Keratinocyte (primary cell): ENCODE results near the gene PTPA. TPM values are rescaled to one million over a fixed set of nuclear protein-coding genes. Genes with fewer than 3 reads are reported as not detected.

Experiments
- DNase-seq: peaks from one replicate; pipeline ENCODE4 v3.0.0-alpha.2; 2011; ENCODE audit warnings: low read depth, missing footprints, low spot score
- FAIRE-seq: peaks from 2 replicates; lab custom pipeline; 2011; peaks lifted over from hg19 to GRCh38; lab: Jason Lieb, UNC
- H2AFZ ChIP-seq: 2 replicates; pipeline ENCODE4 v1.6.0; 2012; ENCODE audit warnings: low read length, control low read depth, inconsistent platforms; ENCODE audit not compliant: control insufficient read depth
- H3K27ac ChIP-seq: 2 replicates; pipeline ENCODE4 v1.5.1; 2011; ENCODE audit warnings: low read length; ENCODE audit not compliant: control insufficient read depth, insufficient read depth
- H3K27me3 ChIP-seq: 3 replicates; pipeline ENCODE4 v1.6.0; 2011; ENCODE audit warnings: low read length; ENCODE audit not compliant: control insufficient read depth, insufficient read depth; ENCODE audit errors: extremely low read depth
- H3K36me3 ChIP-seq, 2 experiments: 2 replicates in 1 of 2; 3 replicates in 1 of 2; pipeline ENCODE4 v1.5.1; 2011; ENCODE audit warnings: low read length in 2 of 2, mild to moderate bottlenecking in 1 of 2; ENCODE audit not compliant: control insufficient read depth in 2 of 2, insufficient read depth in 2 of 2; ENCODE audit errors: extremely low read depth in 1 of 2
- H3K4me1 ChIP-seq: 3 replicates; pipeline ENCODE4 v1.5.1; 2011; ENCODE audit warnings: low read length; ENCODE audit not compliant: control insufficient read depth, insufficient read depth; ENCODE audit errors: extremely low read depth
- H3K4me2 ChIP-seq: 3 replicates; pipeline ENCODE4 v1.6.0; 2011; ENCODE audit warnings: low read depth, low read length; ENCODE audit not compliant: control insufficient read depth, insufficient read depth; ENCODE audit errors: extremely low read depth
- H3K4me3 ChIP-seq, 3 experiments: fragments of 200-600 bp in 1 of 3; sonication (generic) in 1 of 3; 2 replicates in 2 of 3; 3 replicates in 1 of 3; pipeline ENCODE4 v1.5.1; 2011 to 2016; ENCODE audit warnings: low read length in 3 of 3, mild to moderate bottlenecking in 3 of 3, control low read depth in 2 of 3, inconsistent platforms in 1 of 3, low read depth in 1 of 3, mixed read lengths in 1 of 3, mixed run types in 1 of 3, moderate library complexity in 1 of 3; ENCODE audit not compliant: control insufficient read depth in 2 of 3, insufficient read depth in 2 of 3; ENCODE audit errors: extremely low read depth in 1 of 3
- H3K79me2 ChIP-seq: 2 replicates; pipeline ENCODE4 v1.6.0; 2012; ENCODE audit warnings: low read length; ENCODE audit not compliant: control insufficient read depth, insufficient read depth
- H3K9ac ChIP-seq: 3 replicates; pipeline ENCODE4 v1.6.0; 2011; ENCODE audit warnings: low read length; ENCODE audit not compliant: control insufficient read depth, insufficient read depth; ENCODE audit errors: extremely low read depth
- H3K9me1 ChIP-seq: 3 replicates; pipeline ENCODE4 v1.6.0; 2011; ENCODE audit warnings: low read length; ENCODE audit not compliant: control insufficient read depth, insufficient read depth; ENCODE audit errors: extremely low read depth
- H3K9me3 ChIP-seq: 2 replicates; pipeline ENCODE4 v1.5.1; 2012; ENCODE audit warnings: low read depth, low read length; ENCODE audit not compliant: control insufficient read depth
- H4K20me1 ChIP-seq: 3 replicates; pipeline ENCODE4 v1.6.0; 2011; ENCODE audit warnings: low read length; ENCODE audit not compliant: control insufficient read depth, insufficient read depth; ENCODE audit errors: extremely low read depth
- EZH2 ChIP-seq: IDR thresholded peaks from one replicate; pipeline ENCODE4 v1.6.1; 2012; ENCODE audit warnings: inconsistent platforms, mild to moderate bottlenecking, low read length, moderate library complexity
- dilution Hi-C: fragments of 300-500 bp; cut with MboI; formaldehyde crosslinking; loops from one replicate; pipeline ENCODE4 v1.7.0; 2020; ENCODE audit warnings: low sequenced_read_pairs; ENCODE audit not compliant: extremely low pct_ligation_motif_present
- polyA plus RNA-seq, 5 experiments: library from polyadenylated mRNA; depleted of rRNA in 3 of 5; stranded (reverse) in 3 of 5; stranded (forward) in 1 of 5; unstranded in 1 of 5; fragments of >200 nt; gene quantifications; 1 replicate in 1 of 5; 2 replicates in 3 of 5; 3 replicates in 1 of 5; pipeline versions ENCODE4 v1.2.1 to v1.2.3, GENCODE V29; 2011 to 2012; ENCODE audit warnings: missing spikeins in 2 of 5, low read depth in 1 of 5, low replicate concordance in 1 of 5
- TF ChIP-seq, protein P1 (sequence below), 3 experiments: IDR thresholded peaks in 1 of 3; conservative IDR thresholded peaks in 1 of 3; optimal IDR thresholded peaks in 1 of 3; 2 replicates in 2 of 3; 3 replicates in 1 of 3; pipeline versions ENCODE3 to v1.5.1; 2011; ENCODE audit warnings: low read length in 3 of 3, mild to moderate bottlenecking in 3 of 3, moderate library complexity in 2 of 3, control low read depth in 1 of 3, inconsistent platforms in 1 of 3; ENCODE audit not compliant: insufficient read depth in 2 of 3; ENCODE audit errors: extremely low read depth in 1 of 3

PTPA gene
- polyA plus RNA-seq, 1 donor (not counting 4 experiments of a cell fraction or from before 2014, with no cell fraction given), result 98.0 TPM

DNA sequence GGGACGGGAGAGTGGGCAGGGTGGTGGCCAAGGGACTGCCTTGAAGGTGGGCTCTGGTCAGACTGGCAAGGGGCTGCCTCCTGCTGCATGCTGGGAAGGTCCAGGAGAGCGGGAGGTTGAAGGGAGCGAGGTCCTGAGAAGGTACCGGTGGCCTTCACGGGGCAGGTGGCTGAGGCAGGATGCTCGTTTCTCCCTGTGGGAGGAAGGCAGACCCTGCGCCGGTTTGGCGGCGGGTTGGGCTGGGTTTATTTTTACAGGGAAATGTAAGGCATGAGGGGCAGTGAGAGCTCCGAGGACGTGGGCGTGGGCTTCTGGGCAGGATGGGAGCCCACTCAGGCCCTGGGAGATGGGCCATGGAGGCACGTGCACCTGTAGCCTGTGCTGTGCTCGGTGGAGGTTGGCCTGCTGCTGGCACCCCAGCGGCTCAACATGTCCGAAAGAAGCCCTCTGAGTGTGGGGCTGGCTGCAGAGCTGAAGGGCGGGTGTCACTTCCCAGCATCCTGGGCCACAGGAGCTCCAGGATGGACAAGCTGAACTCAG is 39.5 kb downstream of the PTPA start:
- no peak for FAIRE-seq
- Histone ChIP-seq H3K27me3 (no peaks in the 10 kb centered on the region), H3K79me2 (no peaks in the 10 kb centered on the region), H3K27ac (no peak overlapping the region), H2AFZ (no peak overlapping the region), H3K36me3 (peaks cover 15 to 18% of the 10 kb centered on the region in 2 experiments), H4K20me1 (no peaks in the 10 kb centered on the region), H3K4me2 (no peak overlapping the region), H3K9ac (no peak overlapping the region), H3K9me3 (no peaks in the 10 kb centered on the region), H3K9me1 (no peaks in the 10 kb centered on the region), H3K4me1 (no peaks in the 10 kb centered on the region), H3K4me3 (no peak overlapping the region)
- dilution Hi-C loops, result loop anchor here (25.0 kb wide), 1 partner anchor 462 kb away; the partner anchor contains the start of gene C9orf50
- no peak for TF ChIP-seq EZH2
- TF ChIP-seq, protein P1, sequence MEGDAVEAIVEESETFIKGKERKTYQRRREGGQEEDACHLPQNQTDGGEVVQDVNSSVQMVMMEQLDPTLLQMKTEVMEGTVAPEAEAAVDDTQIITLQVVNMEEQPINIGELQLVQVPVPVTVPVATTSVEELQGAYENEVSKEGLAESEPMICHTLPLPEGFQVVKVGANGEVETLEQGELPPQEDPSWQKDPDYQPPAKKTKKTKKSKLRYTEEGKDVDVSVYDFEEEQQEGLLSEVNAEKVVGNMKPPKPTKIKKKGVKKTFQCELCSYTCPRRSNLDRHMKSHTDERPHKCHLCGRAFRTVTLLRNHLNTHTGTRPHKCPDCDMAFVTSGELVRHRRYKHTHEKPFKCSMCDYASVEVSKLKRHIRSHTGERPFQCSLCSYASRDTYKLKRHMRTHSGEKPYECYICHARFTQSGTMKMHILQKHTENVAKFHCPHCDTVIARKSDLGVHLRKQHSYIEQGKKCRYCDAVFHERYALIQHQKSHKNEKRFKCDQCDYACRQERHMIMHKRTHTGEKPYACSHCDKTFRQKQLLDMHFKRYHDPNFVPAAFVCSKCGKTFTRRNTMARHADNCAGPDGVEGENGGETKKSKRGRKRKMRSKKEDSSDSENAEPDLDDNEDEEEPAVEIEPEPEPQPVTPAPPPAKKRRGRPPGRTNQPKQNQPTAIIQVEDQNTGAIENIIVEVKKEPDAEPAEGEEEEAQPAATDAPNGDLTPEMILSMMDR (optimal IDR thresholded peaks at IDR 0.05 in 1 of 3, IDR thresholded peaks at IDR 0.05 in 1 of 3, conservative IDR thresholded peaks at IDR 0.05 in 1 of 3; ENCODE audit: extremely low read depth in 1 of 3, insufficient read depth in 2 of 3, low read length in 3 of 3), result no peak
- no peak for DNase-seq

DNA sequence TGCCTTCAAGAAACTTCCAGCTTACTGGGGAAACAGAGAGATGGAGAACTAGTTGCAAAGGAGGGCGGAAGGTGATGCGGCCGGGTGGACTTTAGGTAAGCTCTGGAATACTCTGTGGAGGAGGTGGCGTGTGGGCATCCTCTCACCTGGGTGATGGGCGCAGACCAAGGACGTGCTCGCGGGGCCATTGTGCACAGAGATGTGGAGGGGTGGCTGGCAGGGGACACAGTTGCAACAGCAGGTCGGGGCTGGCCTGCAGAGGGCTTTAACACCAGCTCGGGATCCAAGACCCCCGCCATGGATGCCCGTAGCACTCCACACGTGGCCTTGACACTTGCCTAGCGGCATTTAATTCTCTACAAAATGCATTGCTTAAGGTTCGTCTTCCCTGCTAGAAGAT is 40.3 kb downstream of the PTPA start:
- H3K4me1 ChIP-seq, result no peaks in the 10 kb centered on the region
- H4K20me1 ChIP-seq, result no peaks in the 10 kb centered on the region
- H3K79me2 ChIP-seq, result no peaks in the 10 kb centered on the region
- H3K9ac ChIP-seq, result no peak overlapping the region
- TF ChIP-seq, protein P1 (optimal IDR thresholded peaks at IDR 0.05 in 1 of 3, IDR thresholded peaks at IDR 0.05 in 1 of 3, conservative IDR thresholded peaks at IDR 0.05 in 1 of 3; ENCODE audit: extremely low read depth in 1 of 3, insufficient read depth in 2 of 3, low read length in 3 of 3), result no peak
- TF ChIP-seq EZH2, result no peak
- H3K9me1 ChIP-seq, result no peaks in the 10 kb centered on the region
- H3K9me3 ChIP-seq, result no peaks in the 10 kb centered on the region
- dilution Hi-C loops, result loop anchor here (25.0 kb wide), 1 partner anchor 461 kb away; the partner anchor contains the start of gene C9orf50
- no peaks in the 10 kb centered on the region for H3K27me3 ChIP-seq
- H3K36me3 ChIP-seq, result peaks cover 15 to 16% of the 10 kb centered on the region in 2 experiments
- DNase-seq, result no peak
- FAIRE-seq, result no peak
- H3K27ac ChIP-seq, result no peak overlapping the region
- H3K4me2 ChIP-seq, result no peak overlapping the region
- no peak overlapping the region for H3K4me3 ChIP-seq
- no peak overlapping the region for H2AFZ ChIP-seq
